ENCODE measurements around the gene IL36G.

DNA sequence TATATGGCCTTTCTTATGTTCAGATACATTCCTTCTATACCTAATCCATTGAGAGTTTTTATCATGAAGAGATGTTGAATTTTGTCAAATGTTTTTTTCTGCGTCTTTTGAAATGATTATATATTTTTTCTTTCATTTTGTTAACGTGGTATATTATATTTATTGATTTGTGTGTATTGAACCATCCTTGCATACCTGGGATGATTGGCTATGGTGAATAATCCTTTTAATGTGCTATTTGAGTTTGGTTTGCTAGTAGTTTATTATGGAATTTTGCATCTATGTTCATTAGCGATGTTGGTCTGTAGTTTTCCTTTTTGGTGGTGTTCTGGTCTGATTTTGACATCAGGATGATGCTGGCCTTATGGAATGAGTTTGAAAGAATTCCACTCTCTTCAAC lies 11.8 kb downstream of the IL36G start:
- TF ChIP-seq, protein P1, sequence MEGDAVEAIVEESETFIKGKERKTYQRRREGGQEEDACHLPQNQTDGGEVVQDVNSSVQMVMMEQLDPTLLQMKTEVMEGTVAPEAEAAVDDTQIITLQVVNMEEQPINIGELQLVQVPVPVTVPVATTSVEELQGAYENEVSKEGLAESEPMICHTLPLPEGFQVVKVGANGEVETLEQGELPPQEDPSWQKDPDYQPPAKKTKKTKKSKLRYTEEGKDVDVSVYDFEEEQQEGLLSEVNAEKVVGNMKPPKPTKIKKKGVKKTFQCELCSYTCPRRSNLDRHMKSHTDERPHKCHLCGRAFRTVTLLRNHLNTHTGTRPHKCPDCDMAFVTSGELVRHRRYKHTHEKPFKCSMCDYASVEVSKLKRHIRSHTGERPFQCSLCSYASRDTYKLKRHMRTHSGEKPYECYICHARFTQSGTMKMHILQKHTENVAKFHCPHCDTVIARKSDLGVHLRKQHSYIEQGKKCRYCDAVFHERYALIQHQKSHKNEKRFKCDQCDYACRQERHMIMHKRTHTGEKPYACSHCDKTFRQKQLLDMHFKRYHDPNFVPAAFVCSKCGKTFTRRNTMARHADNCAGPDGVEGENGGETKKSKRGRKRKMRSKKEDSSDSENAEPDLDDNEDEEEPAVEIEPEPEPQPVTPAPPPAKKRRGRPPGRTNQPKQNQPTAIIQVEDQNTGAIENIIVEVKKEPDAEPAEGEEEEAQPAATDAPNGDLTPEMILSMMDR (IDR thresholded peaks at IDR 0.05 in 8 of 11, conservative IDR thresholded peaks at IDR 0.05 in 3 of 11) = no peak
- TF ChIP-seq POLR2A (IDR thresholded peaks at IDR 0.05) = no peak
- no peak for TF ChIP-seq POLR2AphosphoS5 (IDR thresholded peaks at IDR 0.05)

Measured in spleen (tissue), 7 donors.